Measurements from ENCODE around the gene PLEKHO2. TPM values are rescaled to one million over a fixed set of nuclear protein-coding genes. Genes with fewer than 3 reads are reported as not detected.

Gene PLEKHO2
- total and polyA plus RNA-seq, 2 experiments from 2014 or later: 12.7 to 15.1 TPM

GRCh38 chr15:64878705-64879104 is 37.0 kb downstream of the PLEKHO2 start:
- DNase-seq (ENCODE audit: low spot score): no peak
- WGBS (ENCODE audit: low lambda C conversion rate, missing lambda C conversion rate): 75% methylated on average over 8 of the region's 8 CpGs
- no peak overlapping the region for H3K27ac ChIP-seq
- H3K4me2 ChIP-seq: no peak overlapping the region
- no peak for TF ChIP-seq EZH2phosphoT487 (IDR thresholded peaks at IDR 0.05; ENCODE audit: low read depth, severe bottlenecking, unreplicated experiment)
- TF ChIP-seq CTCF (IDR thresholded peaks at IDR 0.05; ENCODE audit: poor library complexity): no peak
- TF ChIP-seq EZH2 (IDR thresholded peaks at IDR 0.05; ENCODE audit: borderline replicate concordance): no peak
- peaks cover 4% of the 10 kb centered on the region for H3K4me1 ChIP-seq (ENCODE audit: insufficient read depth)
- H3K36me3 ChIP-seq (replicated peaks; ENCODE audit: insufficient read depth, low read depth): no peaks in the 10 kb centered on the region
- no peaks in the 10 kb centered on the region for H3K79me2 ChIP-seq
- H3K9me3 ChIP-seq (ENCODE audit: low read depth): no peaks in the 10 kb centered on the region
- H2AFZ ChIP-seq: no peak overlapping the region
- no peaks in the 10 kb centered on the region for H3K27me3 ChIP-seq
- no peak overlapping the region for H3K4me3 ChIP-seq
- H3K9me2 ChIP-seq (replicated peaks; ENCODE audit: insufficient read depth): no peaks in the 10 kb centered on the region
- H4K20me1 ChIP-seq (ENCODE audit: insufficient read depth, poor library complexity, severe bottlenecking): no peaks in the 10 kb centered on the region

- no peaks in the 10 kb centered on the region for H3K27me3 ChIP-seq
- no peak overlapping the region for H3K4me3 ChIP-seq
- WGBS (ENCODE audit: low lambda C conversion rate, missing lambda C conversion rate): 74% methylated on average over 5 of the region's 5 CpGs
- no peaks in the 10 kb centered on the region for H3K36me3 ChIP-seq (replicated peaks; ENCODE audit: insufficient read depth, low read depth)
- no peaks in the 10 kb centered on the region for H3K79me2 ChIP-seq
- DNase-seq (ENCODE audit: low spot score): no peak
- no peak for TF ChIP-seq EZH2phosphoT487 (IDR thresholded peaks at IDR 0.05; ENCODE audit: low read depth, severe bottlenecking, unreplicated experiment)
- H3K9me2 ChIP-seq (replicated peaks; ENCODE audit: insufficient read depth): no peaks in the 10 kb centered on the region
- H2AFZ ChIP-seq: no peak overlapping the region
- no peak overlapping the region for H3K4me2 ChIP-seq
- H3K27ac ChIP-seq: peak overlapping the region; percentile 72
- no peaks in the 10 kb centered on the region for H3K9me3 ChIP-seq (ENCODE audit: low read depth)
- peaks cover 11% of the 10 kb centered on the region for H3K4me1 ChIP-seq (ENCODE audit: insufficient read depth)
- no peaks in the 10 kb centered on the region for H4K20me1 ChIP-seq (ENCODE audit: insufficient read depth, poor library complexity, severe bottlenecking)
Observed at GRCh38 chr15:64883100-64883581, 41.4 kb downstream of the PLEKHO2 start.

GRCh38 chr15:64883997-64884511 is 42.3 kb downstream of the PLEKHO2 start:
- DNase-seq (ENCODE audit: low spot score): peak; percentile 75

More at GRCh38 chr15:64883997-64884511, 42.3 kb downstream of the PLEKHO2 start:
- TF ChIP-seq EZH2phosphoT487 (IDR thresholded peaks at IDR 0.05; ENCODE audit: low read depth, severe bottlenecking, unreplicated experiment) (no peak), EZH2 (IDR thresholded peaks at IDR 0.05; ENCODE audit: borderline replicate concordance) (no peak), CTCF (IDR thresholded peaks at IDR 0.05; ENCODE audit: poor library complexity) (no peak)
- WGBS (ENCODE audit: low lambda C conversion rate, missing lambda C conversion rate): 53% methylated on average over 10 of the region's 10 CpGs
- no peaks in the 10 kb centered on the region for H4K20me1 ChIP-seq (ENCODE audit: insufficient read depth, poor library complexity, severe bottlenecking)
- no peaks in the 10 kb centered on the region for H3K9me3 ChIP-seq (ENCODE audit: low read depth)
- no peak overlapping the region for H3K4me3 ChIP-seq
- H3K9me2 ChIP-seq (replicated peaks; ENCODE audit: insufficient read depth): no peaks in the 10 kb centered on the region
- H3K4me1 ChIP-seq (ENCODE audit: insufficient read depth): peaks cover 11% of the 10 kb centered on the region
- H3K27ac ChIP-seq: peak overlapping the region; percentile 72
- H3K4me2 ChIP-seq: no peak overlapping the region
- H3K79me2 ChIP-seq: no peaks in the 10 kb centered on the region
- H2AFZ ChIP-seq: no peak overlapping the region
- no peaks in the 10 kb centered on the region for H3K27me3 ChIP-seq
- no peaks in the 10 kb centered on the region for H3K36me3 ChIP-seq (replicated peaks; ENCODE audit: insufficient read depth, low read depth)

Data from hepatocyte (in vitro differentiated cells).